WTC11 (cell line): ENCODE measurements around the gene ASMTL. TPM values are rescaled to one million over a fixed set of nuclear protein-coding genes. Genes with fewer than 3 reads are reported as not detected.

Experiments used
- ATAC-seq: fragments of 200-7000 bp; cut with Tn5 transposase; 2 replicates; pipeline ENCODE4 v1.10.0; 2021; ENCODE audit warnings: mild to moderate bottlenecking, moderate library complexity
- CTCF ChIA-PET: fragments of 300-600 bp; sonication (Branson Sonifier 250); formaldehyde crosslinking; loops from one replicate; lab custom pipeline; 2021; ENCODE audit warnings: antibody characterized with exemption; lab: Charles Lee
- POLR2A ChIA-PET: fragments of 350-600 bp; sonication (Branson Sonifier 250); formaldehyde crosslinking; loops from one replicate; lab custom pipeline; 2021; ENCODE audit warnings: antibody characterized with exemption; lab: Charles Lee
- DNase-seq: peaks from one replicate; pipeline ENCODE4 v3.0.0; 2021; ENCODE audit warnings: low spot score
- H3K27ac Mint-ChIP-seq: 2 replicates; pipeline ENCODE4 v1.8.0; 2021; ENCODE audit warnings: mixed read lengths
- H3K27me3 Mint-ChIP-seq: 2 replicates; pipeline ENCODE4 v1.8.0; 2021; ENCODE audit warnings: low read depth, mild to moderate bottlenecking, moderate library complexity, mixed read lengths
- H3K36me3 Mint-ChIP-seq: 2 replicates; pipeline ENCODE4 v1.8.0; 2021; ENCODE audit warnings: mixed read lengths
- H3K4me1 Mint-ChIP-seq: 2 replicates; pipeline ENCODE4 v1.8.0; 2022; ENCODE audit warnings: mixed read lengths
- H3K4me3 Mint-ChIP-seq: 2 replicates; pipeline ENCODE4 v1.8.0; 2021; ENCODE audit warnings: mild to moderate bottlenecking, moderate library complexity, mixed read lengths
- H3K9me3 Mint-ChIP-seq: 2 replicates; pipeline ENCODE4 v1.8.0; 2021; ENCODE audit warnings: mixed read lengths
- AR ChIP-seq: fragments of 250-450 bp; sonication (Bioruptor Pico); IDR thresholded peaks from 2 replicates; pipeline ENCODE4 v1.9.0; 2021; ENCODE audit warnings: mild to moderate bottlenecking
- ETV6 ChIP-seq: sonication (generic); formaldehyde crosslinking; IDR thresholded peaks from 2 replicates; pipeline ENCODE4 v1.8.1; 2022; ENCODE audit warnings: mild to moderate bottlenecking, missing genetic modification reagents
- FOXP1 ChIP-seq: sonication (generic); formaldehyde crosslinking; IDR thresholded peaks from 2 replicates; pipeline ENCODE4 v1.8.0; 2022; ENCODE audit warnings: missing genetic modification reagents, mild to moderate bottlenecking, moderate library complexity, borderline replicate concordance
- GTF2I ChIP-seq: fragments of 250-450 bp; sonication (Bioruptor Pico); conservative IDR thresholded peaks from 2 replicates; pipeline ENCODE4 v1.4.0; 2021; ENCODE audit warnings: mild to moderate bottlenecking
- NFYB ChIP-seq: sonication (generic); formaldehyde crosslinking; conservative IDR thresholded peaks from 2 replicates; pipeline ENCODE4 v1.8.0; 2022; ENCODE audit warnings: low read depth, missing genetic modification reagents
- NR1H2 ChIP-seq: sonication (generic); formaldehyde crosslinking; IDR thresholded peaks from 2 replicates; pipeline ENCODE4 v1.9.0; 2021; ENCODE audit warnings: mild to moderate bottlenecking, moderate library complexity, missing genetic modification reagents
- NR2C2 ChIP-seq: sonication (generic); formaldehyde crosslinking; IDR thresholded peaks from 2 replicates; pipeline ENCODE4 v1.8.0; 2022; ENCODE audit warnings: mild to moderate bottlenecking, missing genetic modification reagents
- OVOL2 ChIP-seq: fragments of 250-450 bp; sonication (Bioruptor Pico); IDR thresholded peaks from 2 replicates; pipeline ENCODE4 v1.9.0; 2021; ENCODE audit warnings: mild to moderate bottlenecking, borderline replicate concordance
- PREB ChIP-seq: sonication (generic); formaldehyde crosslinking; IDR thresholded peaks from 2 replicates; pipeline ENCODE4 v1.8.1; 2022; ENCODE audit warnings: mild to moderate bottlenecking, missing genetic modification reagents, moderate library complexity, borderline replicate concordance
- PRRX2 ChIP-seq: fragments of 250-450 bp; sonication (Bioruptor Pico); IDR thresholded peaks from 2 replicates; pipeline ENCODE4 v1.8.0; 2021; ENCODE audit warnings: mild to moderate bottlenecking
- RELA ChIP-seq: sonication (generic); formaldehyde crosslinking; IDR thresholded peaks from 2 replicates; pipeline ENCODE4 v1.8.1; 2022; ENCODE audit warnings: missing genetic modification reagents, mild to moderate bottlenecking, borderline replicate concordance
- TEAD1 ChIP-seq: sonication (generic); formaldehyde crosslinking; IDR thresholded peaks from 2 replicates; pipeline ENCODE4 v1.8.0; 2022; ENCODE audit warnings: mild to moderate bottlenecking, missing genetic modification reagents
- ZNF121 ChIP-seq: sonication (generic); formaldehyde crosslinking; IDR thresholded peaks from 2 replicates; pipeline ENCODE4 v1.8.0; 2023; ENCODE audit warnings: missing genetic modification reagents
- ZNF219 ChIP-seq: sonication (generic); formaldehyde crosslinking; IDR thresholded peaks from 2 replicates; pipeline ENCODE4 v1.8.0; 2023; ENCODE audit warnings: missing genetic modification reagents, mild to moderate bottlenecking, borderline replicate concordance
- ZNF232 ChIP-seq: sonication (generic); formaldehyde crosslinking; IDR thresholded peaks from 2 replicates; pipeline ENCODE4 v1.8.0; 2022; ENCODE audit warnings: mild to moderate bottlenecking, missing genetic modification reagents
- ZNF263 ChIP-seq: sonication (generic); formaldehyde crosslinking; IDR thresholded peaks from 2 replicates; pipeline ENCODE4 v1.8.1; 2022; ENCODE audit warnings: low read depth, mild to moderate bottlenecking, moderate library complexity, missing genetic modification reagents
- ZNF423 ChIP-seq: fragments of 250-450 bp; sonication (Bioruptor Pico); IDR thresholded peaks from 2 replicates; pipeline ENCODE4 v2.1.2; 2022; ENCODE audit warnings: mild to moderate bottlenecking, moderate library complexity
- total RNA-seq: library from RNA; stranded (reverse); gene quantifications from 3 replicates; pipeline ENCODE4 v1.2.3, GENCODE V29; 2021
- TF ChIP-seq, protein P1 (sequence below): sonication (generic); formaldehyde crosslinking; IDR thresholded peaks from 2 replicates; pipeline ENCODE4 v1.8.1; 2022; ENCODE audit warnings: missing genetic modification reagents, borderline replicate concordance
- TF ChIP-seq, protein P2 (sequence below): sonication (generic); formaldehyde crosslinking; IDR thresholded peaks from 2 replicates; pipeline ENCODE4 v1.8.1; 2022; ENCODE audit warnings: low read depth, mild to moderate bottlenecking, moderate library complexity, missing genetic modification reagents, borderline replicate concordance
- TF ChIP-seq, protein P3 (sequence below): fragments of 200-600 bp; IDR thresholded peaks from 2 replicates; pipeline ENCODE4 v1.8.0; 2022; ENCODE audit warnings: antibody characterized with exemption
- TF ChIP-seq, protein P4 (sequence below): fragments of 250-450 bp; sonication (Bioruptor Pico); IDR thresholded peaks from 2 replicates; pipeline ENCODE4 v2.1.2; 2022; ENCODE audit warnings: mild to moderate bottlenecking, moderate library complexity
- TF ChIP-seq, protein P5 (sequence below): sonication (generic); formaldehyde crosslinking; IDR thresholded peaks from 2 replicates; pipeline ENCODE4 v1.8.1; 2023; ENCODE audit warnings: mild to moderate bottlenecking, missing genetic modification reagents, moderate library complexity

Gene ASMTL
- total RNA-seq, 1 experiment from 2014 or later = 70.6 TPM

DNA sequence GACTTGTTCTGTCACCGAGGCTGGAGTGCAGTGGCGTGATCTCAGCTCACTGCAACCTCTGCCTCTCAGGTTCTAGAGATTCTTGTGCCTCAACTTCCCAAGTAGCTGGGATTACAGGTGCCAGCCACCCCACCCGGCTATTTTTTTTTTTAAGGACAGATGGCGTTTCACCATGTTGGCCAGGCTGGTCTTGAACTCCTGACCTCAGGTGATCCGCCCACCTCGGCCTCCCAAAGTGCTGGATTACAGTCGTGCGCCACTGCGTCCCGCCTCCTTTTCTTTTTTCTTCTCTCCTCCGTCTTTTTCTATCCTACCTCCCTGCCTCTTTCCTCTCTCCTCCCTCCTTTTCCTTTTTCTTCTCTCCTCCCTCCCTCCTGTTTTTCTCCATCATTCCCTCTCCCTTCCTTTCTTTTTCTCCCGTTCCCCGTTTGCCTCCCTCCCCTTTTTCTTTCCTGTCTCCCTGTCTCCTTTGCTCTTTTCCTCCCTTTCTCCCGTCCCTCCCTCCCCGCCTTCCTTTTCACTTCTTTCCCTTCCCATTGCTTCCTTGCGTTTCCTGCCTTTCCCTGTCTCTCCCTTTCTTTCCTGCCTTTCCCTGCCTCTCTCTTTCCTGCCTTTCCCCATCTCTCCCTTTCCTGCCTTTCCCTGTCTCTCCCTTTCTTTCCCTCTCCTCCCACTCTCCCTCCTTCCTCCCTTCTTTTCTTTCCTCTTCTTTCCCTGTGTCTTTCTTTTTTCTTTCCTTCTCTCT is 58.7 kb downstream of the ASMTL start:
- H3K27ac Mint-ChIP-seq = peak overlapping the region; percentile 74
- H3K36me3 Mint-ChIP-seq = peaks cover 45% of the 10 kb centered on the region
- ChIA-PET POLR2A (no interaction called here), CTCF (no interaction called here)
- peak overlapping the region; percentile 93 for H3K4me3 Mint-ChIP-seq
- H3K4me1 Mint-ChIP-seq = peaks cover 39% of the 10 kb centered on the region
- no peak for DNase-seq
- no peaks in the 10 kb centered on the region for H3K27me3 Mint-ChIP-seq
- ATAC-seq = no peak
- no peaks in the 10 kb centered on the region for H3K9me3 Mint-ChIP-seq
- TF ChIP-seq, protein P1, sequence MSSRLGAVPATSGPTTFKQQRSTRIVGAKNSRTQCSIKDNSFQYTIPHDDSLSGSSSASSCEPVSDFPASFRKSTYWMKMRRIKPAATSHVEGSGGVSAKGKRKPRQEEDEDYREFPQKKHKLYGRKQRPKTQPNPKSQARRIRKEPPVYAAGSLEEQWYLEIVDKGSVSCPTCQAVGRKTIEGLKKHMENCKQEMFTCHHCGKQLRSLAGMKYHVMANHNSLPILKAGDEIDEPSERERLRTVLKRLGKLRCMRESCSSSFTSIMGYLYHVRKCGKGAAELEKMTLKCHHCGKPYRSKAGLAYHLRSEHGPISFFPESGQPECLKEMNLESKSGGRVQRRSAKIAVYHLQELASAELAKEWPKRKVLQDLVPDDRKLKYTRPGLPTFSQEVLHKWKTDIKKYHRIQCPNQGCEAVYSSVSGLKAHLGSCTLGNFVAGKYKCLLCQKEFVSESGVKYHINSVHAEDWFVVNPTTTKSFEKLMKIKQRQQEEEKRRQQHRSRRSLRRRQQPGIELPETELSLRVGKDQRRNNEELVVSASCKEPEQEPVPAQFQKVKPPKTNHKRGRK (CRISPR knock-in tag) = peak; percentile 93
- no peak for TF ChIP-seq OVOL2 (CRISPR knock-in tag)
- no peak for TF ChIP-seq ZNF232 (CRISPR knock-in tag)

- Mint-ChIP-seq H3K4me1 (peaks cover 53% of the 10 kb centered on the region), H3K9me3 (no peaks in the 10 kb centered on the region), H3K27ac (peak overlapping the region; percentile 65; the same call in 1 of the 2 replicates), H3K27me3 (no peaks in the 10 kb centered on the region), H3K4me3 (peak overlapping the region; percentile 93), H3K36me3 (peaks cover 56% of the 10 kb centered on the region)
- DNase-seq (peak; percentile 57), ATAC-seq (peak; percentile 0; the same call in 1 of the 2 replicates)
- ChIA-PET CTCF (no interaction called here), POLR2A (no interaction called here)
- TF ChIP-seq ZNF121 (CRISPR knock-in tag) (no peak), GTF2I (CRISPR knock-in tag) (no peak), ZNF232 (CRISPR knock-in tag) (no peak), ETV6 (no peak), NR1H2 (no peak), OVOL2 (CRISPR knock-in tag) (no peak), PREB (CRISPR knock-in tag) (peak; percentile 56; the same call in 1 of the 2 replicates), NR2C2 (CRISPR knock-in tag) (peak; percentile 94), ZNF263 (CRISPR knock-in tag) (no peak; the same call in none of the 2 replicates), RELA (CRISPR knock-in tag) (no peak), ZNF219 (CRISPR knock-in tag) (no peak; the same call in 1 of the 2 replicates), NFYB (CRISPR knock-in tag) (no peak), ZNF423 (CRISPR knock-in tag) (no peak), PRRX2 (CRISPR knock-in tag) (0 out of 2 replicates have a peak, but pooled peaks have one; percentile 61), AR (0 out of 2 replicates have a peak, but pooled peaks have one; percentile 50), FOXP1 (CRISPR knock-in tag) (peak; percentile 14; the same call in 1 of the 2 replicates), TEAD1 (CRISPR knock-in tag) (no peak)
- TF ChIP-seq, protein P2, sequence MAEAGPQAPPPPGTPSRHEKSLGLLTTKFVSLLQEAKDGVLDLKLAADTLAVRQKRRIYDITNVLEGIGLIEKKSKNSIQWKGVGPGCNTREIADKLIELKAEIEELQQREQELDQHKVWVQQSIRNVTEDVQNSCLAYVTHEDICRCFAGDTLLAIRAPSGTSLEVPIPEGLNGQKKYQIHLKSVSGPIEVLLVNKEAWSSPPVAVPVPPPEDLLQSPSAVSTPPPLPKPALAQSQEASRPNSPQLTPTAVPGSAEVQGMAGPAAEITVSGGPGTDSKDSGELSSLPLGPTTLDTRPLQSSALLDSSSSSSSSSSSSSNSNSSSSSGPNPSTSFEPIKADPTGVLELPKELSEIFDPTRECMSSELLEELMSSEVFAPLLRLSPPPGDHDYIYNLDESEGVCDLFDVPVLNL = 0 out of 2 replicates have a peak, but pooled peaks have one; percentile 5
- TF ChIP-seq, protein P3, sequence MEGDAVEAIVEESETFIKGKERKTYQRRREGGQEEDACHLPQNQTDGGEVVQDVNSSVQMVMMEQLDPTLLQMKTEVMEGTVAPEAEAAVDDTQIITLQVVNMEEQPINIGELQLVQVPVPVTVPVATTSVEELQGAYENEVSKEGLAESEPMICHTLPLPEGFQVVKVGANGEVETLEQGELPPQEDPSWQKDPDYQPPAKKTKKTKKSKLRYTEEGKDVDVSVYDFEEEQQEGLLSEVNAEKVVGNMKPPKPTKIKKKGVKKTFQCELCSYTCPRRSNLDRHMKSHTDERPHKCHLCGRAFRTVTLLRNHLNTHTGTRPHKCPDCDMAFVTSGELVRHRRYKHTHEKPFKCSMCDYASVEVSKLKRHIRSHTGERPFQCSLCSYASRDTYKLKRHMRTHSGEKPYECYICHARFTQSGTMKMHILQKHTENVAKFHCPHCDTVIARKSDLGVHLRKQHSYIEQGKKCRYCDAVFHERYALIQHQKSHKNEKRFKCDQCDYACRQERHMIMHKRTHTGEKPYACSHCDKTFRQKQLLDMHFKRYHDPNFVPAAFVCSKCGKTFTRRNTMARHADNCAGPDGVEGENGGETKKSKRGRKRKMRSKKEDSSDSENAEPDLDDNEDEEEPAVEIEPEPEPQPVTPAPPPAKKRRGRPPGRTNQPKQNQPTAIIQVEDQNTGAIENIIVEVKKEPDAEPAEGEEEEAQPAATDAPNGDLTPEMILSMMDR = no peak
- TF ChIP-seq, protein P4, sequence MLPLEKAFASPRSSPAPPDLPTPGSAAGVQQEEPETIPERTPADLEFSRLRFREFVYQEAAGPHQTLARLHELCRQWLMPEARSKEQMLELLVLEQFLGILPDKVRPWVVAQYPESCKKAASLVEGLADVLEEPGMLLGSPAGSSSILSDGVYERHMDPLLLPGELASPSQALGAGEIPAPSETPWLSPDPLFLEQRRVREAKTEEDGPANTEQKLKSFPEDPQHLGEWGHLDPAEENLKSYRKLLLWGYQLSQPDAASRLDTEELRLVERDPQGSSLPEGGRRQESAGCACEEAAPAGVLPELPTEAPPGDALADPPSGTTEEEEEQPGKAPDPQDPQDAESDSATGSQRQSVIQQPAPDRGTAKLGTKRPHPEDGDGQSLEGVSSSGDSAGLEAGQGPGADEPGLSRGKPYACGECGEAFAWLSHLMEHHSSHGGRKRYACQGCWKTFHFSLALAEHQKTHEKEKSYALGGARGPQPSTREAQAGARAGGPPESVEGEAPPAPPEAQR (CRISPR knock-in tag) = no peak
- TF ChIP-seq, protein P5, sequence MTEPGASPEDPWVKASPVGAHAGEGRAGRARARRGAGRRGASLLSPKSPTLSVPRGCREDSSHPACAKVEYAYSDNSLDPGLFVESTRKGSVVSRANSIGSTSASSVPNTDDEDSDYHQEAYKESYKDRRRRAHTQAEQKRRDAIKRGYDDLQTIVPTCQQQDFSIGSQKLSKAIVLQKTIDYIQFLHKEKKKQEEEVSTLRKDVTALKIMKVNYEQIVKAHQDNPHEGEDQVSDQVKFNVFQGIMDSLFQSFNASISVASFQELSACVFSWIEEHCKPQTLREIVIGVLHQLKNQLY (CRISPR knock-in tag) = no peak
Observed at GRCh38 chrX:1392376-1393068, 60.2 kb downstream of the ASMTL start.
